Umbilical cord (tissue), 2 donors: ENCODE results near the gene HMX1. TPM values are rescaled to one million over a fixed set of nuclear protein-coding genes. Genes with fewer than 3 reads are reported as not detected.

Source experiments
- DNase-seq: peaks from one replicate; pipeline ENCODE4 v3.0.0-alpha.2; 2015; ENCODE audit warnings: low spot score
- total RNA-seq: library from RNA; depleted of rRNA; stranded (reverse); fragments of >200 nt; gene quantifications from one replicate; pipeline ENCODE4 v1.2.3, GENCODE V29; 2014; ENCODE audit warnings: low replicate concordance; ENCODE audit not compliant: insufficient read depth

HMX1 gene
- total RNA-seq, 1 donor from 2014 or later: not detected

GRCh38 chr4:8820178-8821102, 51.2 kb downstream of the HMX1 start:
- no peak for DNase-seq

GRCh38 chr4:8819473-8820177, 52.0 kb downstream of the HMX1 start:
- DNase-seq: no peak

GRCh38 chr4:8819019-8819418, 52.6 kb downstream of the HMX1 start:
- no peak for DNase-seq

GRCh38 chr4:8818063-8818881, 53.4 kb downstream of the HMX1 start:
- DNase-seq: no peak

- DNase-seq: no peak
These were observed 53.9 kb downstream of the HMX1 start for GRCh38 chr4:8817813-8818062.

- DNase-seq: no peak
These were observed 54.4 kb downstream of the HMX1 start for GRCh38 chr4:8817096-8817812.
